ENCODE data around the gene PUM2.
A peak's percentile ranks its signal among the peaks of the same experiment; 100 is the strongest.

Gene PUM2

DNA sequence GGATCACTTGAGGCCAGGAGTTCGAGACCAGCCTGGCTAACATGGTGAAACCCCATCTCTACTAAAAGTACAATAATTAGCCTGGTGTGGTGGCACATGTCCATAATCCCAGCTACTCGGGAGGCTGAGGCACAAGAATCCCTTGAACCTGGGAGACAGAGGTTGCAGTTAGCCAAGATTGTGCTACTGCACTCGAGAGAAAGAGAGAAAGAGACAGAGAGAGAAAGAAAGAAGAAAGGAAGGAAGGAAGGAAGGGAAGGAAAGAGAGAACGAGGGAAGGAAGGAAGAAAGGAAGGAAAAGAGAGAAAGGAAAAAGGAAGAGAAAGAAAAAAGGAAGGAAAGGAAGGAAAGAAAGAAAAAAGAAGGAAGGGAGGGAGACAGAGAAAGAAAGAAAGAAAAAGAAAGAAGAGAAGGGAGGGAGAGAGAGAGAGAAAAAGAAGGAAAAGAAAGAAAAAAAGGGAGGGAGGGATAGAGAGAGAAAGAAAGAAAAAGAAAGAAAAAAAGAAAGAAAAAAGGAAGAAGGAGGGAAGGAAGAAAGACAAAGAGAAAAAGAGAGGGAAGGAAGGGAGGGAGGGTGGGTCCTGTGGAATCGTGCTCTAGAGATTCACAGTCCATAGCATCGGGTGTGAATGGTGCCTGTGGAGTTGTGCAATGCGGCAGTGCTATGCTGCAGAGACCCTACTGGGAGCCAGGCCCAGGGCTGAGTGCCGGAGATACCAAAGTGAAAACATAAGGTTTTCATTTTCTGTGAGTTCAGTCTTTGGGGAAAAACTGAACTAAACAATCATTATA, 121.1 kb downstream of the PUM2 start:
- H3K27ac ChIP-seq (ENCODE audit: low read depth, low read length) = no peak overlapping the region
- peaks cover 4% of the 10 kb centered on the region for H3K27me3 ChIP-seq (ENCODE audit: control insufficient read depth, insufficient read depth, low read length)
- H3K4me1 ChIP-seq (ENCODE audit: control insufficient read depth, insufficient read depth, low read length) = no peaks in the 10 kb centered on the region
- H3K9ac ChIP-seq (ENCODE audit: low read length) = no peak overlapping the region
- no peak overlapping the region for H3K4me3 ChIP-seq (ENCODE audit: low read length)
- H3K36me3 ChIP-seq (ENCODE audit: control insufficient read depth, insufficient read depth, low read length) = no peaks in the 10 kb centered on the region

- H3K27me3 ChIP-seq (ENCODE audit: control insufficient read depth, insufficient read depth, low read length) = peaks cover 4% of the 10 kb centered on the region
- H3K36me3 ChIP-seq (ENCODE audit: control insufficient read depth, insufficient read depth, low read length) = no peaks in the 10 kb centered on the region
- no peak overlapping the region for H3K27ac ChIP-seq (ENCODE audit: low read depth, low read length)
- H3K4me3 ChIP-seq (ENCODE audit: low read length) = no peak overlapping the region
- H3K4me1 ChIP-seq (ENCODE audit: control insufficient read depth, insufficient read depth, low read length) = no peaks in the 10 kb centered on the region
- no peak overlapping the region for H3K9ac ChIP-seq (ENCODE audit: low read length)
Observed at GRCh38 chr2:20227894-20228505, 122.6 kb downstream of the PUM2 start.

- Histone ChIP-seq H3K36me3 (ENCODE audit: control insufficient read depth, insufficient read depth, low read length) (no peaks in the 10 kb centered on the region), H3K4me1 (ENCODE audit: control insufficient read depth, insufficient read depth, low read length) (no peaks in the 10 kb centered on the region), H3K27me3 (ENCODE audit: control insufficient read depth, insufficient read depth, low read length) (peaks cover 4% of the 10 kb centered on the region), H3K9ac (ENCODE audit: low read length) (no peak overlapping the region), H3K27ac (ENCODE audit: low read depth, low read length) (no peak overlapping the region), H3K4me3 (ENCODE audit: low read length) (no peak overlapping the region)
Observed at GRCh38 chr2:20226152-20226545, 124.5 kb downstream of the PUM2 start.

DNA sequence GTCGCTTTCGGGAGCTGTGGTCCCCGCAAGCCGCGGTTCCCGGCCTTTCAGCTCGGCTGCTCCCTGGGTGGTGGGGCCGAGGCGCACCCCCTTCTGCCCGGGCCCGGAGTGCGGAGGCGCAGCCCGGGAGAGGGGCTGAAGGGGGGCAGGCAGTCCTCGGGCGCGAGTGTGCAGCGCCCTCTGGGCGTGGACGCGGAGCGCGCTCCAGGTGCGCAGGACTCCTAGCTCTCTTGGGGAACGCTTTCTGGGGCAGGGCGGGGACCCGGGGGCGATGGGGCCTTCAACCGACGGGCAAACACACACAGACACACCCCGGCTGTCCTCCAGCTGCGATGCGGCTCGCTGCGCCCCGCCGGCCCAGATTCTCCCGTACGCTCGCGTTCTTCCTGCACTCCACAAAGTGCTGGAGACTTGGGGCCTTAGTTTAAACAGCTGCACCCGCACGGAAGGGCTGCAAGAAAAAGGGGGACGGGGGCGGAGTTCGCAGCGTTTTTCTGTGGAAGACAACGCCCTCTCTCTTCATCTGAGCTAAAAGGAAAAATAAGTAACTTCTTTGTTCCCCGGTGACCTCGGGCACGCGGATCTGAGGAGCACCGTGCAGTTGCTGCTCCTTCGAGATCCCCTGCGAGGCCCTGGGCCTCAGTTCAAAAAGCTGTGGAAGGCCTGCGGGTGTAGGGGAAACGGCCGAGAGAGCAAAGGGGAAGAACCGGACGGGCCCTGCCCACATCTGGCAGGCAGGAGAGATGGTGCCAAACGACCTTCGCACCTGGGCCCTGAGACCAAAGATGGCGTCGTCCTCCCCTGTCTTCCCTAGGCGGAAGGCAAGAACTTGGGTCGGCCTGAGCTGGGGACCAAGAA, 125.1 kb downstream of the PUM2 start:
- Histone ChIP-seq H3K27ac (ENCODE audit: low read depth, low read length) (no peak overlapping the region), H3K4me1 (ENCODE audit: control insufficient read depth, insufficient read depth, low read length) (no peaks in the 10 kb centered on the region), H3K27me3 (ENCODE audit: control insufficient read depth, insufficient read depth, low read length) (peaks cover 4% of the 10 kb centered on the region), H3K9ac (ENCODE audit: low read length) (no peak overlapping the region), H3K4me3 (ENCODE audit: low read length) (peak overlapping the region; percentile 61), H3K36me3 (ENCODE audit: control insufficient read depth, insufficient read depth, low read length) (no peaks in the 10 kb centered on the region)

- no peak within 1 kb of the TSS for H3K27ac ChIP-seq (ENCODE audit: low read depth, low read length)
- peak within 1 kb of the TSS; percentile 78 for H3K4me3 ChIP-seq (ENCODE audit: low read length)
- H3K36me3 ChIP-seq (ENCODE audit: control insufficient read depth, insufficient read depth, low read length) = no peaks in the 10 kb centered on the region
- H3K9ac ChIP-seq (ENCODE audit: low read length) = no peak within 1 kb of the TSS
- H3K27me3 ChIP-seq (ENCODE audit: control insufficient read depth, insufficient read depth, low read length) = peaks cover 4% of the 10 kb centered on the region
- H3K4me1 ChIP-seq (ENCODE audit: control insufficient read depth, insufficient read depth, low read length) = no peaks in the 10 kb centered on the region
Observed at GRCh38 chr2:20224716-20225293, 125.8 kb downstream of the PUM2 start, which contains the start of gene SDC1. TSS of gene SDC1 (minus strand) at chr2:20225130. CDS start at chr2:20224867, 263 bp downstream.

- peak overlapping the region; percentile 78 for H3K4me3 ChIP-seq (ENCODE audit: low read length)
- peaks cover 4% of the 10 kb centered on the region for H3K27me3 ChIP-seq (ENCODE audit: control insufficient read depth, insufficient read depth, low read length)
- no peaks in the 10 kb centered on the region for H3K36me3 ChIP-seq (ENCODE audit: control insufficient read depth, insufficient read depth, low read length)
- no peak overlapping the region for H3K27ac ChIP-seq (ENCODE audit: low read depth, low read length)
- no peak overlapping the region for H3K9ac ChIP-seq (ENCODE audit: low read length)
- no peaks in the 10 kb centered on the region for H3K4me1 ChIP-seq (ENCODE audit: control insufficient read depth, insufficient read depth, low read length)
Observed at GRCh38 chr2:20224164-20224715, 126.4 kb downstream of the PUM2 start.

DNA sequence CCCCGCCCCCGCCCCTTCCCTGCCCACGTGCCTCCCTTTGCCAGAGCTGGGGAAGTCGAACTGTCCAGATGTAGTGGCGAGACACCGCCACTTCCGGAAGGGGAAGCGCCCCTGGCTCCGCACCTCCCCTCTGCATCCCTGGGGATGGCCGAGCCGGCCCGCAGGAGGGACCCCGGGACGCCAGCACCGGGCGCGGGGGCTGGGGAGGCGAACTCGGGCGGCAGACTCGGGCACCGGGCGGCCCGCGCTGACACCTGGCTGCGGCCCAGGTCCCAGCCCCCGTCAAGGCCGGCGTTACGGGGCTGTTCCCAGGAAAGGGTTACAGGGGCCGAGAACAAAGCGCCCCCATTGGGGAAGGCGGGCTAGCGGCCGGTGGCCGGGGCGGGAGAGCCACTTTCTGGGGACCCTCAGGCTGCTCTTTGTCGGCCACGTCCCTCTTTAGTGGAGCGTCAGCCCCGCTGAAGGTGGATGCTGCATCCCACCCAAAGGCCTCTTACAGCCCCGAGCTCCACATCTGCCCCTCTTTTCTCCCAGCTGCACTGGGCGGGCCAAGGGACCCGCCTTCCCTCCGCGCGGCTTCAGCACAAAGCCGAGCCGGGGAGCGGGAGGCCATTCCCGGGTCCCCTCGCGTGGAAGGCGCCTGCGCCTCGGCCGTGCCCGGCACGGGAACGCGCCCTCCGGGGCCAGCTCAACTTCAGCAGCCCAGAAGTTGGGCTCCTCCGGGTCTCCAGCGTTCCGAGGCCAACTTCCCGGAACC, 127.1 kb downstream of the PUM2 start:
- Histone ChIP-seq H3K4me1 (ENCODE audit: control insufficient read depth, insufficient read depth, low read length) (no peaks in the 10 kb centered on the region), H3K9ac (ENCODE audit: low read length) (peak overlapping the region; percentile 38), H3K36me3 (ENCODE audit: control insufficient read depth, insufficient read depth, low read length) (no peaks in the 10 kb centered on the region), H3K27ac (ENCODE audit: low read depth, low read length) (no peak overlapping the region), H3K4me3 (ENCODE audit: low read length) (peak overlapping the region; percentile 78), H3K27me3 (ENCODE audit: control insufficient read depth, insufficient read depth, low read length) (peaks cover 4% of the 10 kb centered on the region)

DNA sequence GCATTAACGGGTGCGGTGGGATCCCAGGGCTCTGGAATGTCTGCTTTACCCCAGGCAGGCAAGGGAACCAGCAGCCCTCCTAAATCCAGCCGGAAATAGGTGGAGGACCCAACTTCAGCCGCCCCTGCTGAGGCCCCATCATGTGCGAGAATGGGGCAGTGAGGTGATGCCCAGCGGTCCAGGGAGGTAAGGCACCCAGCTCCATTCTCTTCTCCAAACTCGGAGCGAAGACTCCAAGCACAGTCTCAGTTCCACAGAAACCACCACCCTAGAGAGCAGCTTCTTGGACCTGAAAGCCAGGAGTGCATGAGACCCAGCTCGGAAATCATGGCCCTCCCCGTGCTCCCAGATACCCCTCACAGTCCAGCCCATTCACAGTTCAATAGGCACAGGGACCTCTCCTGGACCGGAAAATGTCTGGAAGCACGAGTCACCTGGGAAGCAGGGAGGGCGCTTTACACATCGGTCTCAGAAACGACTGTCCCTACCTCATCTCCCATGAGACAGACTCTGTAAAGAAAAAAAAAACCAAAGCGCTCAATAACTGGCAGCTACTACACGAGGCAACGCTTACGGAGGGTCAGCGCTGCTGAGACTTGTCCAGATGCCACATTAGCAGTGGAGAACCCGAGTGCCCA, 127.8 kb downstream of the PUM2 start:
- Histone ChIP-seq H3K9ac (ENCODE audit: low read length) (no peak overlapping the region), H3K27ac (ENCODE audit: low read depth, low read length) (no peak overlapping the region), H3K27me3 (ENCODE audit: control insufficient read depth, insufficient read depth, low read length) (peaks cover 4% of the 10 kb centered on the region), H3K4me1 (ENCODE audit: control insufficient read depth, insufficient read depth, low read length) (no peaks in the 10 kb centered on the region), H3K36me3 (ENCODE audit: control insufficient read depth, insufficient read depth, low read length) (no peaks in the 10 kb centered on the region), H3K4me3 (ENCODE audit: low read length) (peak overlapping the region; percentile 78)

DNA sequence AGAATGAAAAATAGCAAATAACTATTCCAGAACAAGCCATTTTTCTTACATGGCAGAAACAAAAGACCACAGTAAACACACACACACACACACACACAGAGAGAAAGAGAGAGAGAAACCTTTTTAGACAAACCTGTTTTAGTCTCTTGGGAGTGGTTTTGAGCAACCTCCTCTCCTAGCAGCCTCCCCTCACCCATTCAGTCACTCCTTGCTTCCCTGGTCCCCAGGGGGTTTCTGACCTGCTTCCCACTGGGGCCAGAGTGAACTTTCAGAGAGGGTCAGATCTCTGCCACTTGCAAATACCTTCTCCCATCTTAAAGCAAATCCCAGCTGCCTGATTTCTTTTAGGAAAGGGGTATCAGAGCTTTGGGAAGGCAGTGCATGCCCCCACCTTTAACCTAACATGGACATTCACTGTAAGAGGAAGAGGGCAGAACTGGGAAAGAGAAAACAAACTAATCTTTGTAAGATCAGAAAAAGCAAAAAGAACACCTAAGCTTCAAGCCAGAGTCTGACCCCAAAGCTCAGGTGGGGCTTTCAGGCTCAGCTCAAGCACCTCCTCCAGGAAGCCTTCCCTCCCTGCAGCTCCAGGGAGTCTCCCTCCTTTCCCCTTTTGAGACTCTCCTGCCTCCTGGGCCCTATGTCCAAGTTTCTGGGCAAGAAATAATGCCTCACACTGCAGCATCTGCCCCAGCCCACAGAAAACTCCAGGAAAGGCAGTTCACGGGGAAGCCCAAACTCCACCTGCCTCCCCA, 128.5 kb downstream of the PUM2 start:
- Histone ChIP-seq H3K4me1 (ENCODE audit: control insufficient read depth, insufficient read depth, low read length) (no peaks in the 10 kb centered on the region), H3K9ac (ENCODE audit: low read length) (no peak overlapping the region), H3K4me3 (ENCODE audit: low read length) (no peak overlapping the region), H3K27me3 (ENCODE audit: control insufficient read depth, insufficient read depth, low read length) (peaks cover 4% of the 10 kb centered on the region), H3K27ac (ENCODE audit: low read depth, low read length) (no peak overlapping the region), H3K36me3 (ENCODE audit: control insufficient read depth, insufficient read depth, low read length) (no peaks in the 10 kb centered on the region)

- peaks cover 4% of the 10 kb centered on the region for H3K27me3 ChIP-seq (ENCODE audit: control insufficient read depth, insufficient read depth, low read length)
- H3K4me3 ChIP-seq (ENCODE audit: low read length) = no peak overlapping the region
- no peaks in the 10 kb centered on the region for H3K4me1 ChIP-seq (ENCODE audit: control insufficient read depth, insufficient read depth, low read length)
- H3K9ac ChIP-seq (ENCODE audit: low read length) = no peak overlapping the region
- no peaks in the 10 kb centered on the region for H3K36me3 ChIP-seq (ENCODE audit: control insufficient read depth, insufficient read depth, low read length)
- no peak overlapping the region for H3K27ac ChIP-seq (ENCODE audit: low read depth, low read length)
Observed at GRCh38 chr2:20221555-20221973, 129.1 kb downstream of the PUM2 start.

Measured in rectal smooth muscle tissue (tissue), 1 donor.